GM12891 (cell line): ENCODE data around the gene KCNH5.

Experiments used
- POLR2A ChIP-seq: IDR thresholded peaks from 2 replicates; pipeline ENCODE4 v1.6.1; 2011; ENCODE audit warnings: low read depth, low read length, control low read depth
- POLR2AphosphoS5 ChIP-seq: IDR thresholded peaks from 2 replicates; pipeline ENCODE4 v1.6.1; 2011; ENCODE audit warnings: low read depth, low read length, control low read depth
- TAF1 ChIP-seq: IDR thresholded peaks from 2 replicates; pipeline ENCODE4 v1.6.1; 2011; ENCODE audit warnings: low read depth, low read length, control low read depth

DNA sequence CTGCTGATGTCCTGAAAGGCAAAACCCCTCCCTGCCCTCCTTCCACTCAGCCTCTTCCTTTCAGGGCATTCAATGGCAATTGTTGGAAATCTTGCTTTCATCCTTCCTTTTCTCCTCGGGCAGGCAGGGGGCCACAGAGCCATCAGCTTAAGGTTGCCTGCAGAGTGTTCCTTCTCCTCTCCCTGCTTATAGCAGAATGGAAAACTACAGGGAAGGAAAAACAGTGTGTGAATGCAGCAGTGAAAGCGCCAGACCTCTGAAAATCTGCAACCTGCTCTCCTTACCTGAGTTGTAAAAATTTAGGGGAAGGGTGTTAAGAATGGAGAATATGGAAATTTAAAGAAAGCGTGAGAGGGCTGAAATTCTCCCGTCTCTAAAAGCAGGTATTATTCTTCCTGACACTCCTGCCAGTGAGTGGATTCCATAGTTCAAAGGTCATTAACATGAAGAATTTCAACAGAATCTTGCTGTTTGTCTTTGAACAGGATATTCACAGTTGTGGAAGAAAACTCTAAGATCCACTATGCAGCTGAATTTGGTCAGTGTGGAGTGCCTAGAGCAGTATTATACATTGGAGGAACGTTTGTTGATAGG is 348.8 kb downstream of the KCNH5 start:
- TF ChIP-seq TAF1: no peak
- no peak for TF ChIP-seq POLR2A
- no peak for TF ChIP-seq POLR2AphosphoS5
